Measurements from ENCODE around the gene NABP1. TPM values are rescaled to one million over a fixed set of nuclear protein-coding genes. Genes with fewer than 3 reads are reported as not detected.

Gene NABP1
- total and polyA plus RNA-seq, 3 experiments from 2014 or later: 13.9 to 48.2 (median 44.9) TPM

- Histone ChIP-seq H3K36me3 (ENCODE audit: insufficient read depth, low read length) (peaks cover 27% of the 10 kb centered on the region), H3K27ac (ENCODE audit: low read depth, low read length) (no peak overlapping the region), H3K9me3 (ENCODE audit: low read length) (no peaks in the 10 kb centered on the region), H3K27me3 (ENCODE audit: insufficient read depth, low read length, poor library complexity, severe bottlenecking) (no peaks in the 10 kb centered on the region), H3K4me1 (ENCODE audit: insufficient read depth, low read length) (peaks cover 14% of the 10 kb centered on the region), H3K4me3 (ENCODE audit: low read length) (no peak overlapping the region)
- Mint-ChIP-seq H3K36me3 (peaks cover 5 to 60% (median 13%) of the 10 kb centered on the region in 3 donors), H3K27me3 (no peaks in the 10 kb centered on the region), H3K4me1 (peaks cover 29 to 51% (median 35%) of the 10 kb centered on the region in 3 donors), H3K4me3 (no peak overlapping the region), H3K27ac (peak overlapping the region in 6 of 8 donors; percentile 1 to 55 (median 36)), H3K9me3 (no peaks in the 10 kb centered on the region)
- no peak for DNase-seq
- CTCF ChIA-PET: interaction anchor here (0.7 to 1.1 kb wide), 3 partner anchors 118 to 122 kb away, joined by 3 to 5 read pairs (median 3); no protein-coding TSS in a partner anchor
- POLR2A ChIA-PET: interaction anchor here (0.6 to 1.2 kb wide), 2 partner anchors 10 to 42 kb away, joined by 3 read pairs; no protein-coding TSS in a partner anchor
Measured at GRCh38 chr2:191687867-191688266, 9.9 kb downstream of the NABP1 start.

GRCh38 chr2:191688934-191689695 lies 11.2 kb downstream of the NABP1 start:
- Mint-ChIP-seq H3K36me3 (peaks cover 4 to 52% (median 13%) of the 10 kb centered on the region in 3 donors), H3K27me3 (no peaks in the 10 kb centered on the region), H3K9me3 (no peaks in the 10 kb centered on the region), H3K4me1 (peaks cover 21 to 44% (median 26%) of the 10 kb centered on the region in 3 donors), H3K4me3 (no peak overlapping the region), H3K27ac (peak overlapping the region; percentile 38 to 72 (median 52))
- DNase-seq: no peak
- Histone ChIP-seq H3K9me3 (ENCODE audit: low read length) (no peaks in the 10 kb centered on the region), H3K27me3 (ENCODE audit: insufficient read depth, low read length, poor library complexity, severe bottlenecking) (no peaks in the 10 kb centered on the region), H3K4me1 (ENCODE audit: insufficient read depth, low read length) (peaks cover 10% of the 10 kb centered on the region), H3K27ac (ENCODE audit: low read depth, low read length) (no peak overlapping the region), H3K4me3 (ENCODE audit: low read length) (no peak overlapping the region), H3K36me3 (ENCODE audit: insufficient read depth, low read length) (peaks cover 20% of the 10 kb centered on the region)
- ChIA-PET POLR2A (interaction anchor here (1.2 kb wide), 1 partner anchor 9 kb away, joined by 3 read pairs; no protein-coding TSS in a partner anchor), CTCF (interaction anchor here (0.9 to 1.1 kb wide), 3 partner anchors 59 to 120 kb away, joined by 3 read pairs; no protein-coding TSS in a partner anchor)

- Histone ChIP-seq H3K4me1 (ENCODE audit: insufficient read depth, low read length) (peaks cover 10% of the 10 kb centered on the region), H3K9me3 (ENCODE audit: low read length) (no peaks in the 10 kb centered on the region), H3K27me3 (ENCODE audit: insufficient read depth, low read length, poor library complexity, severe bottlenecking) (no peaks in the 10 kb centered on the region), H3K36me3 (ENCODE audit: insufficient read depth, low read length) (peaks cover 14% of the 10 kb centered on the region), H3K27ac (ENCODE audit: low read depth, low read length) (no peak overlapping the region), H3K4me3 (ENCODE audit: low read length) (no peak overlapping the region)
- Mint-ChIP-seq H3K4me3 (no peak overlapping the region), H3K27me3 (peaks cover 0 to under 1% of the 10 kb centered on the region in 2 donors), H3K4me1 (peaks cover 19 to 42% (median 26%) of the 10 kb centered on the region in 3 donors), H3K27ac (peak overlapping the region in 2 of 8 donors; percentile 35 to 42), H3K9me3 (no peaks in the 10 kb centered on the region), H3K36me3 (peaks cover 4 to 46% (median 13%) of the 10 kb centered on the region in 3 donors)
- DNase-seq: no peak
- ChIA-PET CTCF (interaction anchor here (1.0 kb wide), 1 partner anchor 119 kb away, joined by 3 read pairs; no protein-coding TSS in a partner anchor), POLR2A (no interaction called here)
Measured at GRCh38 chr2:191690327-191690726, 12.4 kb downstream of the NABP1 start.

GRCh38 chr2:191691016-191691735 lies 13.2 kb downstream of the NABP1 start:
- H3K4me1 ChIP-seq (ENCODE audit: insufficient read depth, low read length): peaks cover 10% of the 10 kb centered on the region
- H3K36me3 ChIP-seq (ENCODE audit: insufficient read depth, low read length): peaks cover 14% of the 10 kb centered on the region
- Mint-ChIP-seq H3K4me3 (no peak overlapping the region), H3K9me3 (no peaks in the 10 kb centered on the region), H3K36me3 (peaks cover 4 to 45% (median 11%) of the 10 kb centered on the region in 3 donors), H3K27me3 (peaks cover 0 to 2% of the 10 kb centered on the region in 2 donors), H3K4me1 (peaks cover 17 to 35% (median 18%) of the 10 kb centered on the region in 3 donors), H3K27ac (peak overlapping the region in 7 of 8 donors; percentile 7 to 88 (median 47))
- peak in 4 of 5 donors; percentile 36 to 57 (median 55) for DNase-seq
- no peaks in the 10 kb centered on the region for H3K9me3 ChIP-seq (ENCODE audit: low read length)
- H3K4me3 ChIP-seq (ENCODE audit: low read length): no peak overlapping the region
- CTCF ChIA-PET: interaction anchor here (0.6 to 2.6 kb wide), 17 partner anchors 9 to 638 kb away, joined by 3 to 7 read pairs (median 4); partner anchors contain the start of gene NABP1
- H3K27me3 ChIP-seq (ENCODE audit: insufficient read depth, low read length, poor library complexity, severe bottlenecking): no peaks in the 10 kb centered on the region
- no peak overlapping the region for H3K27ac ChIP-seq (ENCODE audit: low read depth, low read length)
- POLR2A ChIA-PET: interaction anchor here (0.6 to 1.0 kb wide), 2 partner anchors 11 to 120 kb away, joined by 3 to 7 read pairs; no protein-coding TSS in a partner anchor

- no peak for DNase-seq
- no peaks in the 10 kb centered on the region for H3K9me3 ChIP-seq (ENCODE audit: low read length)
- H3K9me3 Mint-ChIP-seq: no peaks in the 10 kb centered on the region
- no peak overlapping the region for H3K4me3 Mint-ChIP-seq
- no peak overlapping the region for H3K4me3 ChIP-seq (ENCODE audit: low read length)
- no peaks in the 10 kb centered on the region for H3K27me3 ChIP-seq (ENCODE audit: insufficient read depth, low read length, poor library complexity, severe bottlenecking)
- peaks cover 10% of the 10 kb centered on the region for H3K4me1 ChIP-seq (ENCODE audit: insufficient read depth, low read length)
- peaks cover 7% of the 10 kb centered on the region for H3K36me3 ChIP-seq (ENCODE audit: insufficient read depth, low read length)
- CTCF ChIA-PET: interaction anchor here (0.8 to 2.6 kb wide), 14 partner anchors 10 to 471 kb away, joined by 3 to 7 read pairs (median 4); partner anchors contain the start of gene NABP1
- peaks cover 13 to 28% (median 14%) of the 10 kb centered on the region in 3 donors for H3K4me1 Mint-ChIP-seq
- H3K36me3 Mint-ChIP-seq: peaks cover 4 to 40% (median 12%) of the 10 kb centered on the region in 3 donors
- H3K27ac Mint-ChIP-seq: no peak overlapping the region
- no peak overlapping the region for H3K27ac ChIP-seq (ENCODE audit: low read depth, low read length)
- H3K27me3 Mint-ChIP-seq: peaks cover 0 to 2% of the 10 kb centered on the region in 2 donors
- POLR2A ChIA-PET: interaction anchor here (1.0 kb wide), 1 partner anchor 121 kb away, joined by 7 read pairs; no protein-coding TSS in a partner anchor
Measured at GRCh38 chr2:191691898-191692297, 14.0 kb downstream of the NABP1 start.

- peaks cover 3 to 35% (median 11%) of the 10 kb centered on the region in 3 donors for H3K36me3 Mint-ChIP-seq
- CTCF ChIA-PET: interaction anchor here (1.2 to 2.6 kb wide), 5 partner anchors 11 to 125 kb away, joined by 3 to 7 read pairs (median 3); no protein-coding TSS in a partner anchor
- peaks cover 0 to 2% of the 10 kb centered on the region in 2 donors for H3K27me3 Mint-ChIP-seq
- peaks cover 13 to 27% (median 14%) of the 10 kb centered on the region in 3 donors for H3K4me1 Mint-ChIP-seq
- H3K9me3 Mint-ChIP-seq: no peaks in the 10 kb centered on the region
- H3K27ac ChIP-seq (ENCODE audit: low read depth, low read length): no peak overlapping the region
- POLR2A ChIA-PET: interaction anchor here (0.6 to 1.0 kb wide), 2 partner anchors 15 to 127 kb away, joined by 3 to 5 read pairs; partner anchors contain the start of gene NABP1
- H3K4me3 Mint-ChIP-seq: no peak overlapping the region
- no peak overlapping the region for H3K27ac Mint-ChIP-seq
- H3K9me3 ChIP-seq (ENCODE audit: low read length): no peaks in the 10 kb centered on the region
- no peak overlapping the region for H3K4me3 ChIP-seq (ENCODE audit: low read length)
- no peaks in the 10 kb centered on the region for H3K27me3 ChIP-seq (ENCODE audit: insufficient read depth, low read length, poor library complexity, severe bottlenecking)
- peaks cover 10% of the 10 kb centered on the region for H3K4me1 ChIP-seq (ENCODE audit: insufficient read depth, low read length)
- peaks cover 4% of the 10 kb centered on the region for H3K36me3 ChIP-seq (ENCODE audit: insufficient read depth, low read length)
- DNase-seq: no peak
Measured at GRCh38 chr2:191692502-191693115, 14.7 kb downstream of the NABP1 start.

- no peaks in the 10 kb centered on the region for H3K36me3 ChIP-seq (ENCODE audit: insufficient read depth, low read length)
- no peaks in the 10 kb centered on the region for H3K9me3 Mint-ChIP-seq
- H3K4me1 ChIP-seq (ENCODE audit: insufficient read depth, low read length): peaks cover 10% of the 10 kb centered on the region
- no peaks in the 10 kb centered on the region for H3K27me3 ChIP-seq (ENCODE audit: insufficient read depth, low read length, poor library complexity, severe bottlenecking)
- no peak overlapping the region for H3K27ac ChIP-seq (ENCODE audit: low read depth, low read length)
- no peak for DNase-seq
- peaks cover 0 to 34% (median 12%) of the 10 kb centered on the region in 3 donors for H3K36me3 Mint-ChIP-seq
- no peak overlapping the region for H3K4me3 Mint-ChIP-seq
- no peak overlapping the region for H3K4me3 ChIP-seq (ENCODE audit: low read length)
- ChIA-PET CTCF (interaction anchor here (1.3 to 2.6 kb wide), 2 partner anchors 124 to 126 kb away, joined by 3 to 7 read pairs; no protein-coding TSS in a partner anchor), POLR2A (interaction anchor here (0.6 to 1.0 kb wide), 2 partner anchors 15 to 127 kb away, joined by 3 to 5 read pairs; partner anchors contain the start of gene NABP1)
- no peak overlapping the region for H3K27ac Mint-ChIP-seq
- H3K9me3 ChIP-seq (ENCODE audit: low read length): no peaks in the 10 kb centered on the region
- peaks cover 13 to 24% (median 14%) of the 10 kb centered on the region in 3 donors for H3K4me1 Mint-ChIP-seq
- peaks cover 0 to 2% of the 10 kb centered on the region in 2 donors for H3K27me3 Mint-ChIP-seq
Measured at GRCh38 chr2:191693166-191693565, 15.2 kb downstream of the NABP1 start.
